Peyer's patch (tissue), 4 donors: ENCODE measurements around the gene LCP1. TPM values are rescaled to one million over a fixed set of nuclear protein-coding genes. Genes with fewer than 3 reads are reported as not detected.

ENCODE experiments used
- DNase-seq, 3 donors: peaks; one replicate each; pipeline ENCODE4 v3.0.0-alpha.2; 2017 to 2019
- H3K27ac ChIP-seq, 4 donors: fragments of 200-600 bp; sonication (generic); one replicate each; pipeline ENCODE4 v1.5.1; 2016 to 2019
- H3K27me3 ChIP-seq, 2 donors: fragments of 200-600 bp; sonication (generic); one replicate each; pipeline ENCODE4 v1.5.1; 2019
- H3K36me3 ChIP-seq, 3 donors: fragments of 200-600 bp; sonication (generic); one replicate each; pipeline ENCODE4 v1.5.1; 2016 to 2019
- H3K4me1 ChIP-seq, 4 donors: fragments of 200-600 bp; sonication (generic); one replicate each; pipeline ENCODE4 v1.5.1; 2016 to 2019
- H3K4me3 ChIP-seq, 4 donors: fragments of 200-600 bp; sonication (generic); 1 replicate in 3 of 4; 2 replicates in 1 of 4; pipeline ENCODE4 v1.5.1; 2016 to 2019; ENCODE audit warnings: mild to moderate bottlenecking in 1 of 4
- H3K9me3 ChIP-seq, 4 donors: fragments of 200-600 bp; sonication (generic); one replicate each; pipeline ENCODE4 v1.5.1; 2016 to 2019; ENCODE audit warnings: mild to moderate bottlenecking in 1 of 4
- CTCF ChIP-seq, 6 experiments: fragments of 450-650 bp in 4 of 6; fragments of 200-600 bp in 2 of 6; sonication (generic) in 1 of 6; IDR thresholded peaks; one replicate each; pipeline ENCODE4 v1.5.1; 2017 to 2019; ENCODE audit warnings: antibody characterized with exemption in 6 of 6, mild to moderate bottlenecking in 3 of 6, moderate library complexity in 1 of 6
- POLR2A ChIP-seq, 2 donors: fragments of 450-650 bp; IDR thresholded peaks; one replicate each; pipeline ENCODE4 v1.5.1; 2017; ENCODE audit warnings: antibody characterized with exemption in 2 of 2, mild to moderate bottlenecking in 2 of 2, moderate library complexity in 2 of 2
- total RNA-seq, 4 donors: library from RNA; depleted of rRNA; stranded (reverse); fragments of >200 nt; gene quantifications; one replicate each; pipeline ENCODE4 v1.1.0, GENCODE V29; 2016

Gene LCP1
- total RNA-seq, 4 donors from 2014 or later: 11.1 to 167 (median 19.2) TPM

GRCh38 chr13:46173656-46174055 is 8.3 kb downstream of the LCP1 start:
- peaks cover 0 to 51% (median 10%) of the 10 kb centered on the region in 4 donors for H3K4me1 ChIP-seq
- no peaks in the 10 kb centered on the region for H3K9me3 ChIP-seq
- TF ChIP-seq CTCF (IDR thresholded peaks at IDR 0.05) (no peak), POLR2A (IDR thresholded peaks at IDR 0.05) (no peak)
- H3K27ac ChIP-seq: peak overlapping the region in 2 of 4 donors; percentile 26 to 27
- no peak overlapping the region for H3K4me3 ChIP-seq
- H3K27me3 ChIP-seq: no peaks in the 10 kb centered on the region
- DNase-seq: no peak
- H3K36me3 ChIP-seq: no peaks in the 10 kb centered on the region

GRCh38 chr13:46172531-46172991 is 9.4 kb downstream of the LCP1 start:
- Histone ChIP-seq H3K4me3 (no peak overlapping the region), H3K27me3 (no peaks in the 10 kb centered on the region), H3K27ac (peak overlapping the region; percentile 1 to 62 (median 52)), H3K36me3 (no peaks in the 10 kb centered on the region), H3K4me1 (peaks cover 0 to 51% (median 13%) of the 10 kb centered on the region in 4 donors), H3K9me3 (no peaks in the 10 kb centered on the region)
- peak in 2 of 3 donors; percentile 71 to 84 for DNase-seq
- no peak for TF ChIP-seq CTCF (IDR thresholded peaks at IDR 0.05)
- no peak for TF ChIP-seq POLR2A (IDR thresholded peaks at IDR 0.05)

DNA sequence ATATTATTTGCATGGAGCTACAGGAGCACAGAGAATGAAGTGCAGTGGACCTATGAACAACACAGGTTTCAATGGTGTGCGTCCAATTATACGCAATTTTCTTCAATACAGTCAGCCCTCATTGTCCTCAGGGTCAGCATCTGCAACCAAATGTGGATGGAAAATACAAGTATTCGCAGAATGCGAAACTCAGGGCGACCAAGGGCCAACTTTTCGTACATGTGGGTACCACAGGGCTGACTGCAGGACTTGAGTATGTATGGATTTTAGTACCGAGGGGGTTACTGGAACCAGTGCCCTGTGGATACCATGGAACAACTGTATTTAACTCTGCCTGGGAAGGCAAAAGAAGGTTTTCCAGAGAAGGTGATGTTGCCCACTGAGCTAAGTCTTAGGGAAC is 10.2 kb downstream of the LCP1 start:
- no peak for DNase-seq
- Histone ChIP-seq H3K27ac (peak overlapping the region in 3 of 4 donors; percentile 52 to 62 (median 59)), H3K27me3 (no peaks in the 10 kb centered on the region)

DNA sequence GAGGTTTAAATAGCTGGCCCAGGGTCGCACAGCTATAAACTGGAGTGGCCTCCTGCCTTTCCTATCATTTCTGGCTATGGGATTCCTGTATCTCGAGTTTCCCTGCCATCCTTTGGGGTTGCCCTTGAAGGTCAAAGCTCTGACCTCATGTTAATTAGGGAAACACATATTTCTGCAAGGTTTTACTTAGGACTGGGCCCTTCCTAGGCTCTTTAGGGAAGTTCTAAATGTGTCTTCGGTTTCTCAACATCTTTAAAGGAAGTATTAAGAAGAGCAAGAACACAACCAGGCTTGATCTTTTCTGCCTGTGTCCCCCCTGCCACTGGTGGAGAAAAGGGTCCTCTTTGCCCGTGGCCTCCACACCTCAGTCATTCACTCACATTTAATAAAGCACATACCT is 10.8 kb downstream of the LCP1 start:
- H3K27ac ChIP-seq: peak overlapping the region in 3 of 4 donors; percentile 5 to 62 (median 59)
- no peak for DNase-seq
- no peak overlapping the region for H3K4me3 ChIP-seq
- no peaks in the 10 kb centered on the region for H3K9me3 ChIP-seq
- H3K27me3 ChIP-seq: no peaks in the 10 kb centered on the region
- H3K36me3 ChIP-seq: no peaks in the 10 kb centered on the region
- H3K4me1 ChIP-seq: peaks cover 0 to 51% (median 13%) of the 10 kb centered on the region in 4 donors
- TF ChIP-seq POLR2A (IDR thresholded peaks at IDR 0.05) (no peak), CTCF (IDR thresholded peaks at IDR 0.05) (no peak)

More for the DNA sequence above, 10.2 kb downstream of the LCP1 start:
- Histone ChIP-seq H3K9me3 (no peaks in the 10 kb centered on the region), H3K4me3 (no peak overlapping the region), H3K36me3 (no peaks in the 10 kb centered on the region), H3K4me1 (peaks cover 0 to 51% (median 13%) of the 10 kb centered on the region in 4 donors)
- TF ChIP-seq CTCF (IDR thresholded peaks at IDR 0.05): no peak

DNA sequence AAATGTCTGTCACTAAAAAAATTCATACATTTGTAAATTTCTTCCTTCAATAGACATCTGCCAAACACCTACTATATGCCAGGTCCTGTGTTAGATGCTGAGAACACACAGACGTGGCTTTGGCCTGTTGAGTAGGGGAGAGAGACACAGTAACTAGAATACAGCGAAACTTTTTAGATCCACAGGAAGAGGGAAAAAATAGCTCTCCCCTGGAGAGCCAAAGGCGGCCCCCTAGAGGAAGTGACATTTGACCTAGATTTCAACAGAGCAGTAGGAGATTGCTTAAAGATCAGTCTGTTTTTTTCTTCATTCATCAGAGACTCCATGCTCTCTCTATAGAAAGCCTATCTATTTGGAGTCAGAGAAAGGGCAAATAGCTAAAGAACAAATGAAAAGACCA is 11.3 kb downstream of the LCP1 start:
- Histone ChIP-seq H3K36me3 (no peaks in the 10 kb centered on the region), H3K27ac (peak overlapping the region in 3 of 4 donors; percentile 5 to 62 (median 59)), H3K4me3 (no peak overlapping the region), H3K9me3 (no peaks in the 10 kb centered on the region), H3K4me1 (peaks cover 0 to 48% (median 13%) of the 10 kb centered on the region in 4 donors), H3K27me3 (no peaks in the 10 kb centered on the region)
- no peak for DNase-seq
- TF ChIP-seq CTCF (IDR thresholded peaks at IDR 0.05) (no peak), POLR2A (IDR thresholded peaks at IDR 0.05) (no peak)

- no peak overlapping the region for H3K4me3 ChIP-seq
- no peak for DNase-seq
- no peak for TF ChIP-seq POLR2A (IDR thresholded peaks at IDR 0.05)
- no peak for TF ChIP-seq CTCF (IDR thresholded peaks at IDR 0.05)
- peaks cover 0 to 46% (median 13%) of the 10 kb centered on the region in 4 donors for H3K4me1 ChIP-seq
- H3K36me3 ChIP-seq: no peaks in the 10 kb centered on the region
- H3K27ac ChIP-seq: peak overlapping the region in 2 of 4 donors; percentile 59 to 62
- H3K9me3 ChIP-seq: no peaks in the 10 kb centered on the region
- no peaks in the 10 kb centered on the region for H3K27me3 ChIP-seq
Observed at GRCh38 chr13:46170268-46170667, 11.7 kb downstream of the LCP1 start.
